LHCN-M2 (cell line): Measurements from ENCODE around the gene KLRB1. TPM values are rescaled to one million over a fixed set of nuclear protein-coding genes. Genes with fewer than 3 reads are reported as not detected.
"Not testable (repeated sequence)": the region's sequence is repeated elsewhere in the genome, so short reads cannot be mapped to it uniquely, and the experiment has no call there.

Source experiments
- DNase-seq: peaks from one replicate; pipeline ENCODE4 v3.0.0-alpha.2; 2012; ENCODE audit warnings: low read depth
- total RNA-seq: library from RNA; depleted of rRNA; stranded (reverse); fragments of >200 nt; gene quantifications from 2 replicates; pipeline ENCODE4 v1.2.3, GENCODE V29; 2014

KLRB1 gene
- total RNA-seq, 1 experiment from 2014 or later = not detected

DNA sequence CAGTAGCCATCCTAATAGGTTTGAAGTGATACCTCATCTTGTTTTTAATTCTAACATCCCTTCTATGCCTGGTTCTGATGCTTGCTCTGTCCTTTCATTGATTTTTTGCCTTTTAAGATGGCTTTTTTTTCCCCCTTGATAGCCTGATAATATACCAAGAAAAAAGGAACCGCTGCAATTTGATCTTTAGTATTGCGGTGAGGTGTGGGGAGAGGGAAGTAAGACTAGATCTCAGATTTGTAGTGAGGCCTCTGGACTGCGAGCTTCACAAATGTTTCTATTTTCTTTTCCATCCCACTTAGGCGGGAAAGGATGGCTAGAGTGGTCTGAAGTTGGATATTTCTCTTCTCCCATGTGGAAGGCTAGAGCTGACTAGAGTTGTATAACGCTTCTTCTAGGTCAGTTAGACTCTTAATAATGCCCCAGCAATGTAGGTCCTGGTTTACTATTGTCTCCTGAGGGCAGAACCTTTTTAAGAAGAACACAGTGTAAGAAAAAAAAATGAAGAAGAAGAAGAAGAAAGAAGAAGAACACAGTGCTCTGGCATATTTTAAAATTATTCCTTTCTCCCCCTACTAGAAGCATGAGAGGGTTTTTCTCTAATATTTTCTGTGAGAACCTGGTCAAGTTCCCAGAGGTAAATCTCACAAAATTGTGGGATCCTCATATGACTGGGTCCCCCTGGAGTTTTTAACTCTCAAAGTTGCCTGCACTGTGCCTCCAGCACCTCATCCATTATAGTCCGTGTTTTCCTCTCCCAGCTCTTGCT is 11.9 kb upstream of the KLRB1 start:
- DNase-seq = no peak

DNA sequence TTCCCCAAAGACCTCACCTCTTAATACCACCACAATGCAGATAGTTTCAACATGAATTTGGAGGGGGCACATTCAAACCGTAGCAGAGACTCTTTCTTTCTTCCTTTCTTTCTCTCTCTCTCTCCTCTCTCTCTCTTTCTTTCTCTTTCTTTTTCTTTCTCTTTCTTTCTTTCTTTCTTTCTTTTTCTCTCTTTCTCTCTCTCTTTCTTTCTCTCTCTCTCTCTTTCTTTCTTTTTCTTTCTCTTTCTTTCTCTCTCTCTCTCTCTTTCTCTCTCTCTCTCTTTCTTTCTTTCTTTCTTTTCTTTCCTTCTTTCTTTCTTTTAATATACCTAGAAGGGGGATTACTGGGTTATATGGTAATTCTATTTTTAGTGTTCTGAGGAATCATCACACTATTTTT is 11.2 kb upstream of the KLRB1 start:
- not testable (repeated sequence) for DNase-seq

DNA sequence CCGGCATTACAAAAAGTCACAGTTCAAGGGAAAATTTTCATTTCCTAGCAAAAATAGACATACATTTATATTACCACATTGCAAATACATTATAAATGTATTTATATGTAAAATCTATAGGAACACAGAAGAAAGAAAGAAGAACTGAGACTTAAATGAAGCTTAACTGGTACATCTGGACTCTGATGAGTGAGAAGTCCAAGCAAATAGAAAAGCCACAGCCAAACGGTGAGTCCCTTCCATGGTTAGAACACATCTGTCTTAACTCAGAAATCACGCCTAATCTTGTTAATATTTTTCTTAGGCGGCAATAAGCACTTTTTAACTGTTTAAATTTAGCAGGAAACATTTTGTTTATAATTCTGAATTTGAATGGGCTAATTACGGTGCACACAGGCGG is 9.4 kb upstream of the KLRB1 start:
- no peak for DNase-seq

DNA sequence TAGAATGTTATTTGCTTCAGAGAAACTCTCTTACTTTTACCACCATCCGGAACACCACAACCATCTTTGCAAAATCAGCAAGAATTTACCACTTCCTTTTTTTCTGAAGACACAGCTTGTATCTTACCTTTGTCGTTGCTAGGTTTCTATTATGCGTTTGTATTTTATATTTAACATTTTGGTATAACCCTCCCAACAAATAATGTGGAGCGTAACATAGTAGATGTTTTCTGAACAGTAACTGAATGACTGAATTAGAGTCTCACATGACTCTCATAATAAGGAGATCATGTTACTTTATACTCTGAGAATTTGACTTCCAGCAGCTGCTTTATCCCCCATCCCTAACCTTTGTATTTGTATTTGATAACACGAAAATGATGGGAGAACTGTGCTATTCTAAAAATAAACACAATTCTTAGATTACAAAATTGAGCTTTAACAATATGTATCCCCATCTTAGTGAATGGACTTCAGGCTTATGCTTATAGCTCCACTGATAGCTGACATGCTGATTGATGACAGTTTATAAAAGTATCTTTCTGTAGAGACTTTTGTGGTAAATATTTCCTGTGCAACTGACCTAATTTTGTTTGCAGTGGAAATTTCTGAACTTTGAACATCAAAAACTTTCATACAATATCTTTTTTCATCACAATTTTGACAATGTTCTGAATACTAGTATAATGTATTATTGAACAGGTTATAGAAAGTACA is 7.9 kb upstream of the KLRB1 start:
- peak; percentile 10 for DNase-seq

DNA sequence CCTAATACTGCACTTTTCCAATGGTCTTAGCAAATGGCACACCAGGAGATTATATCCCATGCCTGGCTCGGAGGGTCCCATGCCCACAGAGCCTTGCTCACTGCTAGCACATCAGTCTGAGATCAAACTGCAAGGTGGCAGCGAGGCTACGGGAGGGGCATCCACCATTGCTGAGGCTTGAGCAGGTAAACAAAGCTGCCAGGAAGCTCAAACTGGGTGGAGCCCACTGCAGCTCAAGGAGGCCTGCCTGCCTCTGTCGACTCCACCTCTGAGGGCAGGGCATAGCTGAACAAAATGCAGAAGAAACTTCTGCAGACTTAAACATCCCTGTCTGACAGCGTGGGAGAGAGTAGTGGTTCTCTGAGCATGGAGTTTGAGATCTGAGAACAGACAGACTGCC is 2.9 kb upstream of the KLRB1 start:
- not testable (repeated sequence) for DNase-seq

DNA sequence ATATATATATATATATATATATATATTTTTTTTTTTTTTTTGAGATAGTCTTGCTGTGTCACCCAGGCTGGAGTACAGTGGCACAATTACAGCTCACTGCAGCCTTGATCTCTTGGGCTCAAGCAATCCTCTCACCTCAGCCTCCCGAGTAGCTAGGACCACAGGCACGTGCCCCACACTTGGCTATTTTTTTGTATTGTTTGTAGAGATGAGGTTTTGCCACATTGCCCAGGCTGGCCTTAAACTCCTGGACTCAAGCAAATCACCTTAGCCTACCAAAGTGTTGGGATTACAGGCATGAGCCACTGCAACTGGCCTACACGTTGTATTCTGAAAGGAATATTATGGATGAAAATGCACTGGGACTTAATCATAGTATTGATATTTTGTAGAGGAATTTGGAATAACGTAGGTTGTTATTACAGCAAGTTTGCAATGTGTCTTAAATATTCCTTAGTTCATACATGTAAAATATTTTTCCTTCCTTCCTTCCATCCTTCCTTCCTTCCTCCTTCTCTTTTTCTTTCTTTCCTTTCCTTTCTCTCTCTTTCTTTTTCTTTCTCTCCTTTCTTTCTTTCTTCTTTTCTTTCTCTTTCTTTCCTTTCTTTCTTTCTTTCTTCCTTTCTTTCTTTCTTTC is 862 bp downstream of the KLRB1 start:
- DNase-seq = no peak

DNA sequence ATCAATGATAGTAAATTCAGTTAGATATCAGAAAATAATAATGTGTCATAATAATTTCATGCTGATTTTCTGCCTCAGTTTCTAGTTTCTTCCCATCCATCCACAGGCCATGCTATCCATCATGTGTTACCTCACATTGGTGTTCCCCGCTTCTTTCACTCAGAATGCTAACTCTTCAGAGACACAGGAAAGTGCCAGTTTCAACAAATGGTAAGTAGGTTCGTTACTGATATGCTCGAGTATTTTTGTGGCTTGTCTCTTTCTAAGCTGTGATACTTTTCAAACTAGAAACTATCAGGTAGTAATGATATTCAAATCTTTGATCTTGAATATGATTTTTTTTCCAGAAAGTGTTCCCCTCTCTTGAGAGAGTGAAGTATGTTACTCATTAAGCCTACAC is 1.5 kb downstream of the KLRB1 start:
- DNase-seq = no peak

DNA sequence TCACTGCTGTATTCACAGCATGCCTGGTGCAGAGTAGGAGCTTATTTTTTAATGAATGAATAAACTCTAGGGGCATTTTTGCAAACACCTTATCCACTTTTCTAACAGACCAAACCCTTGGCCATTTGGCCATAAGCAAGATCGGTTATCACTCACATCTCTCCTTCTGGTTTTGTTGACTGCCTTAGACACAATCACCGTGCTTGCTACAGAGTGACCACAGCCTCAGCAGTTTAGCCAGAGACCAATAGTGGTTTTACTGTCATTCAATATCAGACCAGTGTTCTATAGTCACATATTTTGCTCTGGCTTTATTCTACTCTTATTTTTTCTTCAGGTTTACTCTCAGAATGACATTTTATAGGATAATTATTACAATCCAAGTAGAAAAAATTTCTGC is 2.2 kb downstream of the KLRB1 start:
- no peak for DNase-seq

DNA sequence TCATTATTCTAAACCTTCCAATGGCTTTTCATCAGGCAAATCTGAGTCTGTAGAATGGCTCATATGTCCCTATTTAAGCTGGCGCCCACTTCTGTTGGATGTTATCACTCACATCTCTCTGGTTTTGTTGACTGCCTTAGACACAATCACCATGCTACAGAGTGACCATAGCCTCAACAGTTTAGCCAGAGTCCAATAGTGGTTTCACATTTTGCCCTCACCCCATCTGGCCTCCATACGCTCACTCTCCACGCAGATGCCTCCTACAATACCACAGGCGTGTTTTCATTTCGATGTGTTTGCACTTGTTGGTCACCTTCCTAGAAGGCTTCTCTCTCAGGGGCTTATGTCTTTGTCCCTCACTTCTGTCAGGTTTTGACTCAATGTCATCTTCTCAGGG is 3.4 kb downstream of the KLRB1 start:
- DNase-seq = no peak

DNA sequence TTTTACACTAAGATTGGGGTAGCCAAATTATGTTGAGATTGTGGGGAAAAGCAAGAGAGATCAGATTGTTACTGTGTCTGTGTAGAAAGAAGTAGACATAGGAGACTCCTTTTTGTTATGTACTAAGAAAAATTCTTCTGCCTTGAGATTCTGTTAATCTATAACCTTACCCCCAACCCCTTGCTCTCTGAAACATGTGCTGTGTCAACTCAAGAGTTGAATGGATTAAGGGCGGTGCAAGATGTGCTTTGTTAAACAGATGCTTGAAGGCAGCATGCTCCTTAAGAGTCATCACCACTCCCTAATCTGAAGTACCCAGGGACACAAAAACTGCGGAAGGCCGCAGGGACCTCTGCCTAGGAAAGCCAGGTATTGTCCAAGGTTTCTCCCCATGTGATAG is 7.3 kb downstream of the KLRB1 start:
- not testable (repeated sequence) for DNase-seq

DNA sequence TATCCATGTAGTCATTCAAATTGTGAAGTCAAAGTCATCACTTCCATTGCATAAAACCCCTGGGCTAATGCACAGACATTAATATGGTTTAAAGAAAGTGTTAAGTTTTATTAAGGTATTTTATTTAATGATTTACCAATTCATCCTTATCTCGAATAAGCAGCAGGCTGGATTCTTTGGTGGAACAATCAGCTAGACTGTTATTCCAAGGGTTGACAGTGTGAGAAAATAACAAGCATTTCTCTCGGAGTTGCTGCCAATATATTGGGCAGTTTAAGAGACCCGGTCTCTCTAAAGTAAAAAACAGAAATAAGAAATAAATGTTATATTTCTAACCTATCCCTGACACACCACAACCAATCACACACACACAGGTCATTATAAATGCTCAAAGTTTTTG is 9.4 kb downstream of the KLRB1 start:
- no peak for DNase-seq

DNA sequence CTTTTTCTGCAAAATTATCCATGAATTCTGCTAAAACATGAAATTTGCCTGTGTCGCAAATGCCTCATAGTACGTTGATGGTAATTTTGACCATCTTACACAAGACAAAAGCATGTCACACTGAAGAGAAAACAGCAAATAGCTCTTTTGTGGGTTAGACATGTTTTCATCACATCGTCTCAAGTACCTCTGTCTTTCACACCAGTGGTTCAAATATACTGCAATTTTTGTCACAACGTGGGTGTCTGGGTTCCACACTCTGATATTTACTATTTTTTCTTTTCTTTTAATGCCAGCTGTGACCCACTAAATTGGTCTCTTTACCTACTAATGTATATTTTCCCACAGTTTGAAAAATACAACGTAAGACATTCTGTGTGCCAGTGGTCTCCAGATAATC is 10.4 kb downstream of the KLRB1 start:
- DNase-seq = no peak

DNA sequence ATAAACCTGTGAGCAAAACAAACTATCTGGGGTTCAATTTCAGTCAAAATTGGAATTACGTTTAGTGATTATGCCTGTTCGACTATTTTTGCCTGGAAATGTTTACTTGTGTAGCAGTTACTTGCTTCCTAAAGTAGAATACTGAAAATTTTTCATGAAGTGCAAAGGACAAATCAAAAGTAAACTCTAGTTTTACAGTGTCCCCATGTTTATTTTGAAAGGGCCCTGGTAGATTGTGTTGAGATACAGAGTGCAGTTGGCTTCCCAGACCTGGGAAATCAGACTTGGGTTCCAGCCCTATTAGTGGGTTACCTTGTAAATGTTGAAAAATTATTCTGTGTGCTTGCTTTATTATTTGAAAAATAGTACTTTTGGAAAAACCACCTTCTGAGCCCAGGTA is 17.3 kb downstream of the KLRB1 start:
- DNase-seq = no peak

DNA sequence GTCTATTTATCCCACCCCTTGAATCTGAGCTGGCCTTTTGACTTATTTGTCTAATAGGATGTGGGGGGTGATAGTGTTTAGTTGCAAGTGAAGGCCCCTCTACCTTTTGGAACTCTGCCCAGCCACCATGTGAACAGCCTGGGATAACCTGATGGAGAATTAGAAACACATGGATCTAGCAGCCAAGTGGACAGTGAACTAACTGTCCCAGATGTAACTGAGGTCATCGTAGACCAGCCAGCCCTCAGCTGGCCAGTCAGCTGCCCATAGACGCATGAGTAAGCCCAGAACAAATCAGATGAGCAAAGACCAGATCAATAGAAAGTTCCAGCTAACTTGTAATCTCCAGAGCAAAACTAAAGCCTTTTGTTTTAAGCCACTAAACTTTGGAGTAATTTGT is 19.0 kb downstream of the KLRB1 start:
- DNase-seq = no peak

DNA sequence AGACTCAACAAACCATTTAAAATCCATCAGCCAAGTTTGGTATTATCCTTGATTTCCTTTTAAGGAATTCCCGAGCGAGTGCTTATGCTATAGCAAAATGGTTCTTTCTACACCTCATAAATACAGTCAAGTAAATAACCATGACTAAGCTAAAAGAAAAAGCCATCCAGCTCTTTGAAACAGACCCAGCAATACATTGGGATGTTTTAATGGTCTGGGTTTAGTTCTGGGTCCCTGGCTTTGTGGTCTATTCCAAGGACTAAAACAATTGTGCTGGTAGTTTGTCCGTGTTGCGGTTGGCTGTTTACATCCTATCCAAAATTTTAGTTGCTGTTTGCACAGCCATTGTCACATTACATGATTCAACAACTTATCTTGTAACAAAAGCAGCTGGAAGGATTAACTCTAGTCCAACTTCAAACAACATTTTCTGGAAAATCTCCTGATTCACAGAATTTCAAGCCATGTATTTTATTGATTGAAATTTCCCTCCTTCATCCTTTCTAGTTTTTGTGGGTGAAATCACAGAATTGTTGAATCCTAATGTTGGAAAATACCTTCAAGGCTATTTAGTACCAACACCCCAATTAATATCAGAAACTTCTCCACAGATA is 19.6 kb downstream of the KLRB1 start:
- DNase-seq = no peak

DNA sequence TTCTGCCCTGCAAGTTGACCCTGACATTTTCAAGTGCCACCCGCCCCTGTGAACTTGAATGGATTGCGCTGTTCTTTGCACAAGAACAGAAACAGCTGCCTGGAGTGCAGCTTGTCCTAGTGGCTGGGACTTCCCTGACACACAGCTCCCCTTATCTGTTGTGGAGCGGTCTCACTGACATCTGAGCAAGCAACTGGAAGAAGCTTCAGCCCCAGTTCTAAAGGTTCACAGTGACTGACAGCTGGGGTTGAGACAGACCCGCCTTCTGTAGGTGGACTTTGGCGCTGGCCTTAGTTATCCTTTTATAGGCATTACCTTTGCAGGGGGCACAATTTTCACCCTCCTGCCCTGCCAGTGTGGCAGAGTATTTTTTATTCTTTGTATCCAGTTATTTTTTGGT is 30.0 kb downstream of the KLRB1 start:
- not testable (repeated sequence) for DNase-seq

DNA sequence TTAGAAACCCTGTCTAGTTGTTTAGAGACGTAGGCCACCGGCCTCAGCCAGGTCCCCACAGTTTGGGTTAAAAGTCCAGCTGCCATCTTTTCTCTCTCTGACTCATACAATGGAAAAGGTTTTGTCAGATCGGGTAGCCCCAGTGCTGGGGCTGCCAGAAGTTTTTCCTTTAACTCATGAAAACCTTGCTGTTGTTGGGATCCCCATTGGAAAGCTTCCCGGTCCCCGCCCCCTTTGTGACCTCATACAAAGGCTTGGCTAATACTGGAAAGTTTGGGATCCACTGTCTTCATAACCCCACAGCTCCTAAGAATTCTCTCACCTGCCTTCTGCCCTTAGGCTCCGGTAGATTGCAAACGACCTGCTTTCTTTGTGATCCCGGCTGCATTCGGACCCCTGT is 40.6 kb downstream of the KLRB1 start:
- not testable (repeated sequence) for DNase-seq

DNA sequence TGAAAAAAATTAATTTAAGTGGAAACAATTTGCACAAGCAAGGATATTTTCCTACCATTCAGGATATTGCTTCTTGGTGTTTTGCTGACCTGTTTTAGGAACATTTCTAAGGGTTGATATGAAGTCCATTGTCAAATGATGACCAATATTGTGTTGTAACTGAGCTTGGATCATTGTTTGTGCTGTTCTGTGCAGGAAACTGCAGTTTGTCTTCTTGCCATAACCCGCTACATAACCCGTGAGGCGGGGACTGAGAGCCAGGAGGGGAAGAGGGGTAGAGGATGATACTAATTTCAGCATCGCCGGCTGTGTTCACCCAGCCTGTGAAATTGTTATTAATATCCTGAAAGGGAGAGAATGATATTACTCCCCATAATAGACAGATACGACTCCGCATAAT is 41.6 kb downstream of the KLRB1 start:
- DNase-seq = not testable (repeated sequence)

DNA sequence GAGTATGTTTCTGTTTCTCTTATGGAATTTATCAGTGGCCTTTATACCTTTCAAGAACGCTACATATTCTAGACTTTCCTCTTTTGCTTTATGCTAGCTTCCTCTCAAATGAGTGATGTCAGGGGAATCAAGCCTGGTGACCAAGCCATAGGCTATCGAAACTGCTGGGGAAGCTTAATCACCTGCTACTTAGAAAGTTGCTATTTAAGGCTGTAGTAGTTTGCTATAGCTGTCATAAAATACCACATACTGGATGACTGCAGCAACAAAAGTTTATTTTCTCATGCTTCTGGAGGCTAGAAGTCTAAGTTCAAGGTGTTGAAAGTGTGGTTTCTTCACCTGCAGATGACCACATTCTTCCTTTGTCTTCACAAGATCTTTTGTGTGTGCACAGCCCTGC is 43.3 kb downstream of the KLRB1 start:
- DNase-seq = not testable (repeated sequence)

DNA sequence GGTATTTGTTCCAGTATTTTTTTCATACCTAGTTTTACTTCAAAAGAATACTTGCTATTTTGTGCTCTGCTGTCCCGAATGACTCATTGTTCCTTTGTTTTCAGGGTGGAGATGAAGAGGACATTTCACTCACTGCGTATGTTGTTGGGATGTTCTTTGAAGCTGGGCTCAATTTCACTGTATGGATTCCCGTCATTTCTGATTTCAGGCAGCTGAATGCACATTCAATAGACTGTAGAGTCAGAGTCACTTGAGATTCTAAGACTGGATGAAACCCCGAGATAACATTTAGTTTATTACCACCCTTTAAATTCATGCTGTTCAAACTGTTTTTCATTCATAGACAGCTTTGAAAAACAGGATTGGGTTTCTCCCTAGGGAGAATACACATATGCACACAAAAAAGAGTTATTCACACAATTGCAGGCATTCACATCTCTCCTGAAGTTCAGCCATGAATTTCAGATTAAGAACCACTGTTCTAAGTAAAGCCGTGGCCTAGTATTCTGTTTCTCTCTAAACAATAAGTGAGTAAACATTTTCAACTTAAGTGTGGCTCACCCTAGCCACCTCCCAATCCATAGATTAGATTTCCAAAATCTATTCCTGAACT is 44.8 kb downstream of the KLRB1 start:
- DNase-seq = not testable (repeated sequence)

DNA sequence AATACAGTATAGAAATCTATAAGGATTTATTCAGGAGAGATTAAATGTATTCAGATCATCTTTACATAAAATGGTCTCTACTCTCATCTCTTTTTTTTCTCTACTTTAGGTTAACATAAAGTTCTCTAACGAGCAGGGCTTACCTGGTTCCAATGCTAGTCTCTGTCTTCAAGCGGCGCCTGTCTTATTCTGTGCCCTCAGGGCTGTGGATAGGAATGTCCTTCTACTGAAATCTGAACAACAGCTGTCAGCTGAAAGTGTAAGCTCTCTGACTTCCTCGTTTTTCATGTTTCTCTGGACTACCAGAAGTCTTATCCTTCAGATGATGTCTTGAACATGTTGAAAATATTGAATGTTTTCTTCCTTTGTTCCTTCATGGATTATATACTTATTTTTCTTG is 62.2 kb downstream of the KLRB1 start:
- not testable (repeated sequence) for DNase-seq
